Stimulated activated naive CD8-positive, alpha-beta T cell treated with anti-CD3 and anti-CD28 coated beads, Interleukin-15, amount 100 ng/mL, for 72 hours (primary cell): Measurements from ENCODE around the gene GSAP.
A peak's percentile ranks its signal among the peaks of the same experiment; 100 is the strongest.
"Not testable (repeated sequence)": the region's sequence is repeated elsewhere in the genome, so short reads cannot be mapped to it uniquely, and the experiment has no call there.

Experiments
- ATAC-seq: fragments of 150-1000 bp; cut with Tn5 transposase; 2 replicates; pipeline ENCODE4 v1.10.0; 2021; ENCODE audit warnings: mild to moderate bottlenecking, moderate library complexity
- DNase-seq, 2 donors: peaks; one replicate each; pipeline ENCODE4 v3.0.0; 2021 to 2022
- H3K27ac Mint-ChIP-seq, 2 donors: one replicate each; pipeline ENCODE4 v1.8.0; 2022; ENCODE audit warnings: mild to moderate bottlenecking in 2 of 2, mixed read lengths in 2 of 2, moderate library complexity in 2 of 2
- H3K27me3 Mint-ChIP-seq: one replicate; pipeline ENCODE4 v1.8.0; 2022; ENCODE audit warnings: mixed read lengths
- H3K4me1 Mint-ChIP-seq: one replicate; pipeline ENCODE4 v1.8.0; 2022; ENCODE audit warnings: mild to moderate bottlenecking, mixed read lengths
- H3K4me3 Mint-ChIP-seq, 2 donors: one replicate each; pipeline ENCODE4 v1.8.0; 2022; ENCODE audit warnings: mild to moderate bottlenecking in 2 of 2, mixed read lengths in 2 of 2, moderate library complexity in 1 of 2
- H3K9me3 Mint-ChIP-seq, 2 donors: one replicate each; pipeline ENCODE4 v1.8.0; 2022; ENCODE audit warnings: mixed read lengths in 2 of 2

The GSAP gene

GRCh38 chr7:77282897-77283296 is 133.3 kb downstream of the GSAP start:
- Mint-ChIP-seq H3K9me3 (peaks cover 5 to 7% of the 10 kb centered on the region in 2 donors), H3K4me1 (no peaks in the 10 kb centered on the region), H3K27ac (no peak overlapping the region), H3K27me3 (no peaks in the 10 kb centered on the region), H3K4me3 (no peak overlapping the region)
- DNase-seq (no peak), ATAC-seq (no peak)

GRCh38 chr7:77281780-77282478 is 134.2 kb downstream of the GSAP start:
- DNase-seq, result no peak
- no peak overlapping the region for H3K27ac Mint-ChIP-seq
- H3K9me3 Mint-ChIP-seq, result peaks cover 5 to 7% of the 10 kb centered on the region in 2 donors
- H3K27me3 Mint-ChIP-seq, result no peaks in the 10 kb centered on the region
- no peak overlapping the region for H3K4me3 Mint-ChIP-seq
- no peaks in the 10 kb centered on the region for H3K4me1 Mint-ChIP-seq
- ATAC-seq, result no peak

GRCh38 chr7:77276120-77276519 is 140.0 kb downstream of the GSAP start:
- H3K27me3 Mint-ChIP-seq, result no peaks in the 10 kb centered on the region
- H3K4me3 Mint-ChIP-seq, result no peak overlapping the region
- no peak for ATAC-seq
- DNase-seq, result no peak
- no peaks in the 10 kb centered on the region for H3K9me3 Mint-ChIP-seq
- H3K4me1 Mint-ChIP-seq, result peaks cover 7% of the 10 kb centered on the region
- H3K27ac Mint-ChIP-seq, result no peak overlapping the region

- not testable (repeated sequence) for ATAC-seq, H3K9me3 Mint-ChIP-seq
Observed at GRCh38 chr7:77275663-77276062, 140.5 kb downstream of the GSAP start.

GRCh38 chr7:77271766-77272165 is 144.4 kb downstream of the GSAP start:
- H3K9me3 Mint-ChIP-seq, result no peaks in the 10 kb centered on the region
- H3K27me3 Mint-ChIP-seq, result no peaks in the 10 kb centered on the region
- H3K4me1 Mint-ChIP-seq, result peaks cover 8% of the 10 kb centered on the region

More at GRCh38 chr7:77275663-77276062, 140.5 kb downstream of the GSAP start:
- H3K27me3 Mint-ChIP-seq, H3K27ac Mint-ChIP-seq, DNase-seq, H3K4me3 Mint-ChIP-seq, H3K4me1 Mint-ChIP-seq: not testable (repeated sequence)

GRCh38 chr7:77270094-77270480 is 146.1 kb downstream of the GSAP start:
- ATAC-seq (no peak), DNase-seq (no peak)
- H3K9me3 Mint-ChIP-seq, result no peaks in the 10 kb centered on the region
- no peaks in the 10 kb centered on the region for H3K27me3 Mint-ChIP-seq
- H3K4me3 Mint-ChIP-seq, result no peak overlapping the region
- peaks cover 11% of the 10 kb centered on the region for H3K4me1 Mint-ChIP-seq
- H3K27ac Mint-ChIP-seq, result no peak overlapping the region

More at GRCh38 chr7:77271766-77272165, 144.4 kb downstream of the GSAP start:
- no peak overlapping the region for H3K27ac Mint-ChIP-seq
- ATAC-seq, result no peak
- DNase-seq, result no peak
- no peak overlapping the region for H3K4me3 Mint-ChIP-seq

GRCh38 chr7:77269360-77270093 is 146.6 kb downstream of the GSAP start:
- no peaks in the 10 kb centered on the region for H3K9me3 Mint-ChIP-seq
- H3K27ac Mint-ChIP-seq, result no peak overlapping the region
- ATAC-seq (no peak), DNase-seq (no peak)
- H3K4me3 Mint-ChIP-seq, result no peak overlapping the region
- H3K27me3 Mint-ChIP-seq, result no peaks in the 10 kb centered on the region
- peaks cover 11% of the 10 kb centered on the region for H3K4me1 Mint-ChIP-seq

- Mint-ChIP-seq H3K27me3 (no peaks in the 10 kb centered on the region), H3K27ac (peak overlapping the region in 1 of 2 donors; percentile 46), H3K4me1 (peaks cover 11% of the 10 kb centered on the region), H3K9me3 (no peaks in the 10 kb centered on the region), H3K4me3 (no peak overlapping the region)
- DNase-seq (peak in 1 of 2 donors; percentile 45), ATAC-seq (peak; percentile 98)
Observed at GRCh38 chr7:77266291-77266794, 149.8 kb downstream of the GSAP start.

GRCh38 chr7:77265666-77266065 is 150.5 kb downstream of the GSAP start:
- Mint-ChIP-seq H3K27ac (no peak overlapping the region), H3K9me3 (no peaks in the 10 kb centered on the region), H3K4me3 (no peak overlapping the region), H3K27me3 (no peaks in the 10 kb centered on the region), H3K4me1 (peaks cover 11% of the 10 kb centered on the region)
- no peak for DNase-seq
- no peak for ATAC-seq

- ATAC-seq (no peak), DNase-seq (no peak)
- Mint-ChIP-seq H3K4me3 (no peak overlapping the region), H3K9me3 (no peaks in the 10 kb centered on the region), H3K27me3 (no peaks in the 10 kb centered on the region), H3K4me1 (peaks cover 11% of the 10 kb centered on the region), H3K27ac (no peak overlapping the region)
Observed at GRCh38 chr7:77262316-77262715, 153.8 kb downstream of the GSAP start.
